K562 (cell line): Measurements from ENCODE around the gene AIFM3. TPM values are rescaled to one million over a fixed set of nuclear protein-coding genes. Genes with fewer than 3 reads are reported as not detected.
A peak's percentile ranks its signal among the peaks of the same experiment; 100 is the strongest.

Experiments used
- ADNP ChIP-seq: fragments of 200-800 bp; sonication (Bioruptor generic); IDR thresholded peaks from 2 replicates; pipeline ENCODE4 v1.6.1; 2016; ENCODE audit warnings: missing genetic modification characterization, missing compliant biosample characterization
- KDM5B ChIP-seq: fragments of 200-600 bp; sonication (generic); IDR thresholded peaks from 2 replicates; pipeline ENCODE4 v1.6.1; 2012; ENCODE audit warnings: low read depth, mild to moderate bottlenecking, moderate library complexity, low read length, control low read depth, inconsistent platforms; ENCODE audit not compliant: insufficient replicate concordance
- MTA3 ChIP-seq: fragments of 450-650 bp; formaldehyde crosslinking; IDR thresholded peaks from 2 replicates; pipeline ENCODE4 v1.6.1; 2017; ENCODE audit warnings: mild to moderate bottlenecking, borderline replicate concordance
- POLR2B ChIP-seq: fragments of 450-650 bp; IDR thresholded peaks from 2 replicates; pipeline ENCODE4 v1.6.1; 2018; ENCODE audit warnings: low read depth; ENCODE audit not compliant: partially characterized antibody
- POLR3G ChIP-seq: IDR thresholded peaks from 2 replicates; pipeline ENCODE4 v1.6.1; 2011; ENCODE audit not compliant: insufficient read length, insufficient replicate concordance; ENCODE audit errors: extremely low read depth
- RUNX1 ChIP-seq: sonication (generic); IDR thresholded peaks from 2 replicates; pipeline ENCODE4 v1.6.1; 2016; ENCODE audit warnings: antibody characterized with exemption, low read depth
- SMAD4 ChIP-seq: fragments of 250-450 bp; sonication (Bioruptor Pico); conservative IDR thresholded peaks from 2 replicates; pipeline ENCODE4 v1.8.0; 2021; ENCODE audit warnings: inconsistent platforms, mild to moderate bottlenecking, moderate library complexity
- SRSF7 ChIP-seq: fragments of 200-400 bp; formaldehyde crosslinking; optimal IDR thresholded peaks from 2 replicates; pipeline ENCODE3; 2017; ENCODE audit warnings: mild to moderate bottlenecking, low read depth, low read length
- ZBTB17 ChIP-seq: fragments of 450-650 bp; formaldehyde crosslinking; IDR thresholded peaks from 2 replicates; pipeline ENCODE4 v1.4.0; 2020; ENCODE audit warnings: mild to moderate bottlenecking
- ZBTB40 ChIP-seq, 2 experiments: fragments of 450-650 bp in 1 of 2; sonication (generic) in 1 of 2; formaldehyde crosslinking in 1 of 2; IDR thresholded peaks; 2 replicates each; pipeline versions ENCODE4 v1.7.1 to v1.9.0; 2016 to 2022; ENCODE audit warnings: inconsistent platforms in 1 of 2, mild to moderate bottlenecking in 1 of 2, missing genetic modification reagents in 1 of 2
- ZNF830 ChIP-seq: fragments of 250-450 bp; sonication (Bioruptor Pico); IDR thresholded peaks from 2 replicates; pipeline ENCODE4 v1.5.0; 2021; ENCODE audit warnings: mild to moderate bottlenecking
- polyA plus RNA-seq, 8 experiments: library from polyadenylated mRNA; depleted of rRNA in 4 of 8; stranded (reverse) in 5 of 8; unstranded in 3 of 8; fragments of >200 nt; fragmentation: Nextera tagmentation in 2 of 8; fragmentation: Illumina TruSeq in 1 of 8; extraction: Ambion mirVana in 2 of 8; extraction: Trizol in 1 of 8; gene quantifications; 2 replicates each; pipeline versions ENCODE4 v1.2.1 to v1.2.3, GENCODE V29; 2011 to 2014; ENCODE audit warnings: inconsistent platforms in 1 of 8, missing spikeins in 1 of 8
- total RNA-seq, 7 experiments: library from RNA; depleted of rRNA in 6 of 7; stranded (reverse); fragments of >200 nt in 6 of 7; fragmentation: Illumina TruSeq in 2 of 7; extraction: Trizol in 2 of 7; gene quantifications; 2 replicates each; pipeline versions ENCODE4 v1.2.1 to v1.2.3, GENCODE V29; 2011 to 2021; ENCODE audit warnings: low replicate concordance in 1 of 7
- TF ChIP-seq, protein P1 (sequence below): fragments of 250-450 bp; sonication (Bioruptor Pico); IDR thresholded peaks from 2 replicates; pipeline ENCODE4 v1.8.0; 2021; ENCODE audit warnings: mild to moderate bottlenecking, moderate library complexity
- TF ChIP-seq, protein P2 (sequence below): fragments of 250-450 bp; sonication (Bioruptor Pico); IDR thresholded peaks from 2 replicates; pipeline ENCODE4 v1.5.0; 2021; ENCODE audit warnings: mild to moderate bottlenecking, borderline replicate concordance

AIFM3 gene
- total and polyA plus RNA-seq, 9 of the 15 experiments (the other 6 are each of a cell fraction or from before 2014, with no cell fraction given): 0.03 to 0.20 (median 0.07) TPM; not detected in 1

- peak; percentile 81; the same call in 1 of the 2 replicates for TF ChIP-seq MTA3
- TF ChIP-seq POLR3G: no peak
- TF ChIP-seq SMAD4: no peak; the same call in 1 of the 2 replicates
- TF ChIP-seq ADNP: no peak
- TF ChIP-seq KDM5B: no peak
- TF ChIP-seq ZBTB40 (IDR thresholded peaks at IDR 0.05): peak; percentile 59; the same call in 1 of the 2 replicates
- TF ChIP-seq ZBTB40 (CRISPR knock-in tag; IDR thresholded peaks at IDR 0.05): no peak
- TF ChIP-seq RUNX1: no peak
- 0 out of 2 replicates have a peak, but pooled peaks have one; percentile 16 for TF ChIP-seq ZBTB17 (CRISPR knock-in tag)
- TF ChIP-seq SRSF7: no peak
- TF ChIP-seq, protein P1, sequence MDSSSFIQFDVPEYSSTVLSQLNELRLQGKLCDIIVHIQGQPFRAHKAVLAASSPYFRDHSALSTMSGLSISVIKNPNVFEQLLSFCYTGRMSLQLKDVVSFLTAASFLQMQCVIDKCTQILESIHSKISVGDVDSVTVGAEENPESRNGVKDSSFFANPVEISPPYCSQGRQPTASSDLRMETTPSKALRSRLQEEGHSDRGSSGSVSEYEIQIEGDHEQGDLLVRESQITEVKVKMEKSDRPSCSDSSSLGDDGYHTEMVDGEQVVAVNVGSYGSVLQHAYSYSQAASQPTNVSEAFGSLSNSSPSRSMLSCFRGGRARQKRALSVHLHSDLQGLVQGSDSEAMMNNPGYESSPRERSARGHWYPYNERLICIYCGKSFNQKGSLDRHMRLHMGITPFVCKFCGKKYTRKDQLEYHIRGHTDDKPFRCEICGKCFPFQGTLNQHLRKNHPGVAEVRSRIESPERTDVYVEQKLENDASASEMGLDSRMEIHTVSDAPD (CRISPR knock-in tag): 0 out of 2 replicates have a peak, but pooled peaks have one; percentile 51
- no peak for TF ChIP-seq ZNF830 (CRISPR knock-in tag)
- TF ChIP-seq, protein P2, sequence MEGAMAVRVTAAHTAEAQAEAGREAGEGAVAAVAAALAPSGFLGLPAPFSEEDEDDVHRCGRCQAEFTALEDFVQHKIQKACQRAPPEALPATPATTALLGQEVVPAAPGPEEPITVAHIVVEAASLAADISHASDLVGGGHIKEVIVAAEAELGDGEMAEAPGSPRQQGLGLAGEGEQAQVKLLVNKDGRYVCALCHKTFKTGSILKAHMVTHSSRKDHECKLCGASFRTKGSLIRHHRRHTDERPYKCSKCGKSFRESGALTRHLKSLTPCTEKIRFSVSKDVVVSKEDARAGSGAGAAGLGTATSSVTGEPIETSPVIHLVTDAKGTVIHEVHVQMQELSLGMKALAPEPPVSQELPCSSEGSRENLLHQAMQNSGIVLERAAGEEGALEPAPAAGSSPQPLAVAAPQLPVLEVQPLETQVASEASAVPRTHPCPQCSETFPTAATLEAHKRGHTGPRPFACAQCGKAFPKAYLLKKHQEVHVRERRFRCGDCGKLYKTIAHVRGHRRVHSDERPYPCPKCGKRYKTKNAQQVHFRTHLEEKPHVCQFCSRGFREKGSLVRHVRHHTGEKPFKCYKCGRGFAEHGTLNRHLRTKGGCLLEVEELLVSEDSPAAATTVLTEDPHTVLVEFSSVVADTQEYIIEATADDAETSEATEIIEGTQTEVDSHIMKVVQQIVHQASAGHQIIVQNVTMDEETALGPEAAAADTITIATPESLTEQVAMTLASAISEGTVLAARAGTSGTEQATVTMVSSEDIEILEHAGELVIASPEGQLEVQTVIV: no peak
- peak; percentile 57 for TF ChIP-seq POLR2B
Measured at GRCh38 chr22:20953668-20954500, 13.2 kb upstream of the AIFM3 start (continued).
